NCI-H460 (cell line): ENCODE measurements around the gene IL13RA1. TPM values are rescaled to one million over a fixed set of nuclear protein-coding genes. Genes with fewer than 3 reads are reported as not detected.
"Not testable (repeated sequence)": the region's sequence is repeated elsewhere in the genome, so short reads cannot be mapped to it uniquely, and the experiment has no call there.

Experiments used
- DNase-seq: peaks from one replicate; pipeline ENCODE4 v3.0.0-alpha.2; 2016; ENCODE audit warnings: low read depth; ENCODE audit errors: extremely low read depth
- polyA plus RNA-seq: library from polyadenylated mRNA; depleted of rRNA; stranded (reverse); fragments of >200 nt; gene quantifications from 2 replicates; pipeline ENCODE4 v1.2.3, GENCODE V29; 2014; cell fraction: nucleus; rRNA removed
- total RNA-seq: library from RNA; depleted of rRNA; stranded (reverse); fragments of >200 nt; shearing (Covaris generic); gene quantifications from 2 replicates; pipeline ENCODE4 v1.2.3, GENCODE V29; 2014; rRNA removed

The IL13RA1 gene
- total RNA-seq: 43.0 and 45.2 TPM in 2 replicates
- polyA plus RNA-seq: 19.8 and 26.0 TPM in 2 replicates

- DNase-seq: peak; percentile 86
Measured at GRCh38 chrX:118726887-118727685, at the start of gene IL13RA1. Gene IL13RA1 (plus strand): TSS chrX:118727606. CDS start chrX:118727639, 33 bp downstream.

- DNase-seq: no peak
Measured at GRCh38 chrX:118679290-118679689, 48.1 kb upstream of the IL13RA1 start.

GRCh38 chrX:118682258-118683014 is 45.0 kb upstream of the IL13RA1 start:
- DNase-seq: no peak

- DNase-seq: no peak
Measured at GRCh38 chrX:118685393-118685792, 42.0 kb upstream of the IL13RA1 start.

GRCh38 chrX:118688935-118689334 is 38.5 kb upstream of the IL13RA1 start:
- DNase-seq: no peak

GRCh38 chrX:118693843-118694242 is 33.6 kb upstream of the IL13RA1 start:
- DNase-seq: no peak

GRCh38 chrX:118694638-118695037 is 32.8 kb upstream of the IL13RA1 start:
- no peak for DNase-seq

GRCh38 chrX:118698516-118699170 is 28.8 kb upstream of the IL13RA1 start:
- DNase-seq: peak; percentile 20

GRCh38 chrX:118702741-118703140 is 24.7 kb upstream of the IL13RA1 start:
- DNase-seq: no peak

- DNase-seq: no peak
Measured at GRCh38 chrX:118706681-118707080, 20.7 kb upstream of the IL13RA1 start.

GRCh38 chrX:118714521-118714920 is 12.9 kb upstream of the IL13RA1 start:
- no peak for DNase-seq

GRCh38 chrX:118715917-118716316 is 11.5 kb upstream of the IL13RA1 start:
- not testable (repeated sequence) for DNase-seq

GRCh38 chrX:118716833-118717232 is 10.6 kb upstream of the IL13RA1 start:
- DNase-seq: not testable (repeated sequence)

GRCh38 chrX:118717678-118718391 is 9.6 kb upstream of the IL13RA1 start:
- no peak for DNase-seq

- DNase-seq: no peak
Measured at GRCh38 chrX:118718737-118719136, 8.7 kb upstream of the IL13RA1 start.

- no peak for DNase-seq
Measured at GRCh38 chrX:118720058-118720707, 7.2 kb upstream of the IL13RA1 start.

GRCh38 chrX:118723376-118723775 is 4.0 kb upstream of the IL13RA1 start:
- no peak for DNase-seq

- no peak for DNase-seq
Measured at GRCh38 chrX:118724365-118724764, 3.0 kb upstream of the IL13RA1 start.

- DNase-seq: peak; percentile 2
Measured at GRCh38 chrX:118724775-118725174, 2.6 kb upstream of the IL13RA1 start.

- DNase-seq: no peak
Measured at GRCh38 chrX:118726396-118726795, 1.0 kb upstream of the IL13RA1 start.
